BE2C (cell line): ENCODE measurements around the gene SAPCD2.

Experiments used
- DNase-seq: peaks from one replicate; pipeline ENCODE4 v3.0.0-alpha.2; 2020
- H3K27me3 ChIP-seq: fragments of 250-450 bp; sonication (Bioruptor Pico); 2 replicates; pipeline ENCODE4 v1.5.1; 2020; ENCODE audit warnings: mild to moderate bottlenecking
- H3K36me3 ChIP-seq: fragments of 250-450 bp; sonication (Bioruptor Pico); 2 replicates; pipeline ENCODE4 v1.5.1; 2020; ENCODE audit warnings: mild to moderate bottlenecking
- H3K4me1 ChIP-seq: fragments of 250-450 bp; sonication (Bioruptor Pico); 2 replicates; pipeline ENCODE4 v1.5.1; 2020
- H3K4me3 ChIP-seq: 2 replicates; pipeline ENCODE4 v1.5.1; 2011; ENCODE audit warnings: low read depth, low read length
- H3K9me3 ChIP-seq: fragments of 250-450 bp; sonication (Bioruptor Pico); 2 replicates; pipeline ENCODE4 v1.5.1; 2020
- CTCF ChIP-seq: IDR thresholded peaks from 2 replicates; pipeline ENCODE4 v1.5.1; 2012; ENCODE audit warnings: mild to moderate bottlenecking, low read depth, low read length

Gene SAPCD2

DNA sequence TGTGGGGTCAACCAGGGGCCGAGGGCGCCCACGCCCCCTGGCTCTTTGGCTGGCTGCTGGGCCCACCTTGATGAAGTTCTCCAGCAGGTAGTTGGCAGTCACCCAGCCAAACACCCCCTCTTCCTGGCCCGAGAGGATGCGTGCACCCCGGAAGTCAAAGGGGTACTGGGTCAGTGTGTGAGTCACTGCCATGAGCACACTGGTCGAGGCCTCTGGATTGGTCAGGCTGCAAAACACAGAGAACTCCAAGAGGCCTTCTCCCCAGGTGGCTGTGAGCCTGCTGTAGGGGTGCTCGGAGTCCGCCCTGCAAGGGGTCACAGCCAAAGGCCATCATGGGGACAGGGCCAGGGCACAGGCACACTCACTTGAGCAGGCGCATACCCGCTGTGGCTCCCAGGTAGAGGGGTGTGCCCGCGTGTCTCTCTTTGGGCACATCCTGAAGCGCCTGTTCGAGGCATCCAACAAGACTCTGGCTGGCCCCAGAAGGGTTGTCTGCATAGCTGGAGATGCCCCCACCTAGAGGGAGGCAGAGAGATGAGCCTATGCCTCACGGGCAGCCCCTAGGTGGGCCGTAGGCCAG lies 19.1 kb downstream of the SAPCD2 start:
- no peak for DNase-seq
- H3K27me3 ChIP-seq: peaks cover 9% of the 10 kb centered on the region
- H3K4me1 ChIP-seq: peaks cover 15% of the 10 kb centered on the region
- no peaks in the 10 kb centered on the region for H3K9me3 ChIP-seq
- no peak for TF ChIP-seq CTCF
- H3K4me3 ChIP-seq: no peak overlapping the region
- no peaks in the 10 kb centered on the region for H3K36me3 ChIP-seq

DNA sequence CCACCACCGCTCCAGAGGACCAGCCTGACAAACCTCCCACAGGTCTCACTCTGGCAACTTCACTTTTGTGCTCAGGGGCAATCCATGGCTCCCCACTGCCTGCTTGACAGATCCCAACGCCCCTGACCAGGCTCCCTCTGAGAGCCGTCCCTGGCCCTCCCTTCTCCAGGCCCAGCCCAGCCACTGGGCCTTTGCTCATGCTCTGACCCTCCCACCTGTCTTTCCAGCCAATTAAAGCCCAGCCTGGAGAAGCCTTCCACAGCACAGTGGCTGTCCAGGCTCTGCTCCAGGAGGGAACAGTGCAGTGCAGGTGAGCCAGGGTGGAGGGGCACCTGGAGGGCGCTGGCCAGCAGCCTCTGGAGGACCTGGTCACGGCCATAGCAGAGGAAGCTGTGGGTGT lies 19.8 kb downstream of the SAPCD2 start:
- no peak for DNase-seq
- H3K9me3 ChIP-seq: no peaks in the 10 kb centered on the region
- no peak for TF ChIP-seq CTCF
- H3K4me3 ChIP-seq: no peak overlapping the region
- H3K36me3 ChIP-seq: no peaks in the 10 kb centered on the region
- peaks cover 9% of the 10 kb centered on the region for H3K27me3 ChIP-seq
- peaks cover 12% of the 10 kb centered on the region for H3K4me1 ChIP-seq

GRCh38 chr9:137049544-137050449 lies 20.6 kb downstream of the SAPCD2 start:
- DNase-seq: peak; percentile 84
- Histone ChIP-seq H3K9me3 (no peaks in the 10 kb centered on the region), H3K36me3 (no peaks in the 10 kb centered on the region), H3K27me3 (peaks cover 9% of the 10 kb centered on the region), H3K4me1 (peaks cover 5% of the 10 kb centered on the region; the same call in 1 of the 2 replicates), H3K4me3 (no peak overlapping the region)
- TF ChIP-seq CTCF: peak; percentile 70

DNA sequence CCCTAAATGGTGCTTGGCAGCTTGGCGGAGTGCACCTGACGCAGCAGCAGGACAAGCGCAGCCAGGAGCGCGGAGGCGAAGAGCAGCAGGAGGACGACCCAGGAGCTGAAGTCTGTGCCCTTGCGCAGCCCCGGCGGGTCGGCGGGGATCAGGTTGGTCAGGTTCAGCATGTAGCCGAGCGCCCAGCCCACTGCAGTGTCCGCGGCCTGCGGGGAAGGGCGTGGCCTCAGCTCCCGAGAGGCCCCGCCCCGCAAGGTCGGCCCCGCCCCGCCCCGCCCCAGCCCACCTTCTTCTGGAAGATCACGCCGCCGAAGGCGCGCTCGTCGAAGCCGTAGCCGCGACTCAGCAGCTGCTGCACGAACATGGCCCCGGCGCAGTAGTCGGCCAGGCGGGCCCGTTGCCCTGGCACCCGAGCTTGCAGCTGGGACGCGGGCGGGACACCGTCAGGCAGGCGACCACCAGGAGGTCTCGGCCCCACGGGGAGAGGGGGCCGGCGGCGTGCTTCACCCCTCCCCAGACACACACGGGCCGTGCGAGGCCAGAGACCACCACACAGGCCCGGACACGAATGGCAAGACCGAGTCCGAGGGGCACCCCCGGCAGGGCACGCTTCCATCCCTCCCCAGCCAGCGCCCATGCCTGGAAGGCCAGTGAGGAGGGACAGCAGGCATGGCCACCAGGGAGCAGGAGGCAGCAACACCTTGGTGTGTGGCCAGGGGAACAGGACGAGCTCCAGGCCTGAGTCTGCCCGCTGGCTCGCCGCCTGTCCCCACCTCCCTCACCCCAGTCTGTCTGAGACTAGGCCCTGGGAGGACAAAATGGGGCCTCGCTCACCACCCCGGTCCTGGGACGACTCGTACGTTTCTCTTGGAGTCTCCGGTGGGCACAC lies 21.5 kb downstream of the SAPCD2 start:
- peaks cover 9% of the 10 kb centered on the region for H3K27me3 ChIP-seq
- H3K4me1 ChIP-seq: peaks cover 6% of the 10 kb centered on the region
- no peak overlapping the region for H3K4me3 ChIP-seq
- DNase-seq: no peak
- TF ChIP-seq CTCF: no peak
- H3K9me3 ChIP-seq: no peaks in the 10 kb centered on the region
- H3K36me3 ChIP-seq: no peaks in the 10 kb centered on the region

- peak; percentile 82 for TF ChIP-seq CTCF
- Histone ChIP-seq H3K9me3 (no peaks in the 10 kb centered on the region), H3K4me1 (peaks cover 14% of the 10 kb centered on the region), H3K36me3 (no peaks in the 10 kb centered on the region), H3K4me3 (peak within 1 kb of the TSS; percentile 83), H3K27me3 (peaks cover 9% of the 10 kb centered on the region)
- peak; percentile 90 for DNase-seq
Measured at GRCh38 chr9:137046088-137046787, 24.1 kb downstream of the SAPCD2 start, which contains the start of gene NPDC1. TSS of gene NPDC1 (minus strand) at chr9:137046177. CDS start at chr9:137045989, 188 bp downstream.
